GM21447 (cell line): ENCODE data around the gene NTHL1.
"Not testable (repeated sequence)": the region's sequence is repeated elsewhere in the genome, so short reads cannot be mapped to it uniquely, and the experiment has no call there.

Experiments
- ATAC-seq: cut with Tn5 transposase; IDR thresholded peaks from one replicate; pipeline ENCODE4 v1.9.1; 2021; ENCODE audit not compliant: unreplicated experiment

NTHL1 gene

GRCh38 chr16:2042986-2043666 lies 4.5 kb downstream of the NTHL1 start:
- no peak for ATAC-seq

- no peak for ATAC-seq
Observed at GRCh38 chr16:2042171-2042985, 5.3 kb downstream of the NTHL1 start.

- ATAC-seq = no peak
Observed at GRCh38 chr16:2040787-2041522, 6.7 kb downstream of the NTHL1 start.

- no peak for ATAC-seq
Observed at GRCh38 chr16:2040041-2040786, 7.4 kb downstream of the NTHL1 start.

GRCh38 chr16:2039274-2040031 lies 8.2 kb downstream of the NTHL1 start:
- ATAC-seq = no peak

GRCh38 chr16:2038382-2039231 lies 9.0 kb downstream of the NTHL1 start:
- ATAC-seq = no peak

- ATAC-seq = no peak
Observed at GRCh38 chr16:2037647-2038381, 9.8 kb downstream of the NTHL1 start.

GRCh38 chr16:2037115-2037514 lies 10.5 kb downstream of the NTHL1 start:
- ATAC-seq = no peak

GRCh38 chr16:2036200-2036966 lies 11.3 kb downstream of the NTHL1 start:
- ATAC-seq = no peak

- ATAC-seq = no peak
Observed at GRCh38 chr16:2035431-2036199, 12.0 kb downstream of the NTHL1 start.

GRCh38 chr16:2034696-2035430 lies 12.8 kb downstream of the NTHL1 start:
- ATAC-seq = no peak

- not testable (repeated sequence) for ATAC-seq
Observed at GRCh38 chr16:2033909-2034695, 13.5 kb downstream of the NTHL1 start.

GRCh38 chr16:2033057-2033908 lies 14.4 kb downstream of the NTHL1 start:
- no peak for ATAC-seq

GRCh38 chr16:2032285-2033056 lies 15.2 kb downstream of the NTHL1 start:
- no peak for ATAC-seq
